DOHH2 (cell line): Measurements from ENCODE around the gene TTLL10.

Experiments used
- H3F3A ChIP-seq: fragments of 200-600 bp; sonication (generic), shearing (Covaris generic); 2 replicates; pipeline ENCODE4 v1.6.0; 2016; ENCODE audit warnings: antibody characterized with exemption, mild to moderate bottlenecking; ENCODE audit not compliant: control insufficient read depth, insufficient read depth
- H3K27ac ChIP-seq: fragments of 200-600 bp; sonication (generic); 2 replicates; pipeline ENCODE4 v1.5.1; 2014; ENCODE audit warnings: low read depth, mild to moderate bottlenecking, low read length, moderate library complexity
- H3K27me3 ChIP-seq: fragments of 200-600 bp; sonication (generic); 2 replicates; pipeline ENCODE4 v1.6.1; 2014; ENCODE audit warnings: mild to moderate bottlenecking, low read length, mixed read lengths; ENCODE audit not compliant: control insufficient read depth
- H3K36me3 ChIP-seq: fragments of 200-600 bp; sonication (generic); 2 replicates; pipeline ENCODE4 v1.6.1; 2014; ENCODE audit warnings: mild to moderate bottlenecking, low read length, moderate library complexity, mixed read lengths; ENCODE audit not compliant: control insufficient read depth
- H3K4me1 ChIP-seq: fragments of 200-600 bp; sonication (generic); 2 replicates; pipeline ENCODE4 v1.6.1; 2014; ENCODE audit warnings: mild to moderate bottlenecking, low read length, mixed read lengths; ENCODE audit not compliant: control insufficient read depth
- H3K4me2 ChIP-seq: fragments of 200-600 bp; sonication (generic); 2 replicates; pipeline ENCODE4 v1.6.0; 2014; ENCODE audit warnings: mild to moderate bottlenecking, low read length, moderate library complexity
- H3K4me3 ChIP-seq: fragments of 200-600 bp; sonication (generic); 2 replicates; pipeline ENCODE4 v1.5.1; 2014; ENCODE audit warnings: mild to moderate bottlenecking, low read length, mixed read lengths
- H3K79me2 ChIP-seq: fragments of 200-600 bp; sonication (generic); 2 replicates; pipeline ENCODE4 v1.6.1; 2014; ENCODE audit warnings: mild to moderate bottlenecking, low read length, mixed read lengths; ENCODE audit not compliant: control insufficient read depth
- H3K9me2 ChIP-seq: fragments of 200-600 bp; sonication (generic); replicated peaks from 2 replicates; pipeline ENCODE4 v1.6.1; 2014; ENCODE audit warnings: mild to moderate bottlenecking, low read length, mixed read lengths; ENCODE audit not compliant: control insufficient read depth
- H3K9me3 ChIP-seq: fragments of 200-600 bp; sonication (generic); 2 replicates; pipeline ENCODE4 v1.6.1; 2014; ENCODE audit warnings: antibody characterized with exemption, low read length, mixed read lengths; ENCODE audit not compliant: control insufficient read depth, insufficient read depth
- H4K20me1 ChIP-seq: fragments of 200-600 bp; sonication (generic); 2 replicates; pipeline ENCODE4 v1.6.0; 2014; ENCODE audit warnings: low read depth, mild to moderate bottlenecking, antibody characterized with exemption, low read length, moderate library complexity; ENCODE audit not compliant: control insufficient read depth, insufficient read depth
- CTCF ChIP-seq: fragments of 200-600 bp; sonication (generic); IDR thresholded peaks from one replicate; pipeline ENCODE4 v1.5.1; 2014; ENCODE audit warnings: antibody characterized with exemption, mild to moderate bottlenecking, low read depth, low read length; ENCODE audit not compliant: poor library complexity, severe bottlenecking
- EZH2phosphoT487 ChIP-seq: fragments of 200-600 bp; sonication (generic); IDR thresholded peaks from 2 replicates; pipeline ENCODE4 v1.6.1; 2017; ENCODE audit warnings: borderline replicate concordance, mild to moderate bottlenecking, antibody characterized with exemption, low read length, moderate library complexity, mixed read lengths

Gene TTLL10

DNA sequence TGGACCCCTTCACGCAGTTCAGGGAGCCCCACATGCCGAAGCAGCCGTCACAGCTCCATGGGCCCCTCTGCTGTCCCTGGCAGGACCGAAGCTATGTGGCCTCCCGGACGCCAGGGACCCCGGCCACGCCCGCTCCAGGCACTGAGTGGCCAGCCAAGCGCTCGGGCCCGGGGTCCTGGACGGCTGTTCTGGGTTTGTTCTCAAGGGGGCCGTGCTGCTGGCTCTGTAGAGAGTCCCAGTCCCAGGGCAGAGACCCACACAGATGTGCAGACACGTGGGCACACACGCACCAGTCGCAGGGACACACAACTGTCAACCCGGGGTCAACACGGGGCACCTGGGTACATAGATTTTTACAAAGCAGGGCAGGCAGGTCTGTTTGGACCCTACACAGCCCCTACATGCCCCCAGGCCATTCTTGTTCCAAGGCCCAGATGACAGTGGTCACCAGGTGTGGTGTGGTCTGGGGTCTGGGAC, 65.1 kb downstream of the TTLL10 start:
- Histone ChIP-seq H3K4me2 (no peak overlapping the region), H3K27ac (no peak overlapping the region)

DNA sequence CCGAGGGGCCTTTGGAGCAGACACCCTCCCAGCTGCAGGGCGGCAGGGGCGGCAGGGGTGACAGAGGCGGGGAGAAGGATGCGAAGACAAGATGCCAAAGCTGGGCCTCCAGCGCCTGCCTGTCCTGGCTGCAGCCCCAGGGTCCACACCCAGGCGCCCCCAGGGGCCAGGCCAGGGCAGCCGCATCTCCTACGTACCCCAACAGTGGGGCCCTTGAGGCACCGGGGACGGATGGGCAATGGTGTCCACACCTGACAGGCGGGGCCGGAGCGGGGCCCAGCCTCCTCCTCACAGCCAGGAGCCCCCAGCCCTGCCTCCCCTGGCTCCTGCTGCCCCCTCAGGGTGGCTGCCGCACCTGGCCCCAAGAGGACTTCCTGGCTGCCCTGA, 65.5 kb downstream of the TTLL10 start:
- Histone ChIP-seq H4K20me1 (no peaks in the 10 kb centered on the region), H3K27ac (no peak overlapping the region), H3K4me1 (peaks cover 4% of the 10 kb centered on the region; the same call in 1 of the 2 replicates), H3K4me3 (no peak overlapping the region), H3K9me3 (no peaks in the 10 kb centered on the region), H3K4me2 (no peak overlapping the region), H3K9me2 (no peaks in the 10 kb centered on the region), H3K27me3 (peaks cover 11% of the 10 kb centered on the region), H3F3A (no peaks in the 10 kb centered on the region), H3K79me2 (peaks cover 14% of the 10 kb centered on the region), H3K36me3 (peaks cover 9% of the 10 kb centered on the region; the same call in 1 of the 2 replicates)
- TF ChIP-seq EZH2phosphoT487, result no peak
- no peak for TF ChIP-seq CTCF

More for the DNA sequence above, 65.1 kb downstream of the TTLL10 start:
- H3K79me2 ChIP-seq, result peaks cover 19% of the 10 kb centered on the region
- H3K27me3 ChIP-seq, result peaks cover 11% of the 10 kb centered on the region
- TF ChIP-seq EZH2phosphoT487 (no peak), CTCF (no peak)
- H3K4me1 ChIP-seq, result peaks cover 5% of the 10 kb centered on the region; the same call in 1 of the 2 replicates
- no peaks in the 10 kb centered on the region for H4K20me1 ChIP-seq
- no peaks in the 10 kb centered on the region for H3K9me3 ChIP-seq
- peaks cover 13% of the 10 kb centered on the region for H3K36me3 ChIP-seq
- H3F3A ChIP-seq, result no peaks in the 10 kb centered on the region
- H3K9me2 ChIP-seq, result no peaks in the 10 kb centered on the region
- no peak overlapping the region for H3K4me3 ChIP-seq

DNA sequence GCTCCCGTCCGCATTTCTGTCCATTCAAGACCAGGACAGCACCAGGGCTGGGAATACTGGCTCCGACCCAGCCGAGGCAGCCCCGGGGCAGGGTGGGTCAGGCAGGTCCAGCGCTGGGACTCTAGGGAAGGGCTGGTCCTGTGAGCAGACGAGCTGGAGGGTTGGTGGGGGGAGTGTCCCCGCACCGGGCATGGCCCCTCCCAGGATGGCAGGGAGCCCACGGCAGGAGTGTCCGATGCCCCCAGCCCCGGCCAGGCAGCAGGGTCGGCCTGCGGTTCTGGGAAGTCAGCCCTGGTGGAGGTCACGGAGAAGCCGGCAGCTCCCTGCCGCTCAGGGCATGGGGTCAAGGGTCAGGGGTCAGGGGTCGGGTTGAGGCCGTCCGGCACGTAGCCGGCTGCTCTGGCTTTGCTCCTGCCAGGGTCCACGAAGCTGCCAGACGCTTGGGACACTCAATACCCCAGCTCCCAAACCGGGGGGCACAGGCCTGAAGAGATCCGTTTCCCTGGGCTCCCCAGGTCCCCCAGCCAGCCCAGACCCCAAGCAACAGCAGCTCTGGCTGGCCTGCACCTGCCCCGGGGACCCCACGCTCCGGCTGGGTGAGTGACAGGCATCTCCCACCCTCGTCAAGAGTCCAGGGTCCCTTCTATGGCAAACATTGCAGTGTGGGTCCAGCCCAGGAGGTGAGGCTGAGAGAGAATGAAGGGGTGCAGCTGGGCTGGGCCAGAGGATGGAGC, 66.1 kb downstream of the TTLL10 start:
- peaks cover 4% of the 10 kb centered on the region; the same call in 1 of the 2 replicates for H3K4me1 ChIP-seq
- H3K9me3 ChIP-seq, result no peaks in the 10 kb centered on the region
- peaks cover 8% of the 10 kb centered on the region; the same call in 1 of the 2 replicates for H3K79me2 ChIP-seq
- no peak overlapping the region for H3K4me2 ChIP-seq
- no peaks in the 10 kb centered on the region for H3F3A ChIP-seq
- H3K27ac ChIP-seq, result no peak overlapping the region
- peaks cover 11% of the 10 kb centered on the region for H3K27me3 ChIP-seq
- H4K20me1 ChIP-seq, result no peaks in the 10 kb centered on the region
- no peak for TF ChIP-seq CTCF
- no peak for TF ChIP-seq EZH2phosphoT487
- H3K9me2 ChIP-seq, result no peaks in the 10 kb centered on the region
- H3K36me3 ChIP-seq, result peaks cover 4% of the 10 kb centered on the region; the same call in 1 of the 2 replicates
- no peak overlapping the region for H3K4me3 ChIP-seq
